HG03108 (cell line): ENCODE results near the gene TTLL12.

Source experiments
- ATAC-seq: cut with Tn5 transposase; IDR thresholded peaks from one replicate; pipeline ENCODE4 v1.9.1; 2021; ENCODE audit warnings: moderate library complexity; ENCODE audit not compliant: unreplicated experiment

The TTLL12 gene

DNA sequence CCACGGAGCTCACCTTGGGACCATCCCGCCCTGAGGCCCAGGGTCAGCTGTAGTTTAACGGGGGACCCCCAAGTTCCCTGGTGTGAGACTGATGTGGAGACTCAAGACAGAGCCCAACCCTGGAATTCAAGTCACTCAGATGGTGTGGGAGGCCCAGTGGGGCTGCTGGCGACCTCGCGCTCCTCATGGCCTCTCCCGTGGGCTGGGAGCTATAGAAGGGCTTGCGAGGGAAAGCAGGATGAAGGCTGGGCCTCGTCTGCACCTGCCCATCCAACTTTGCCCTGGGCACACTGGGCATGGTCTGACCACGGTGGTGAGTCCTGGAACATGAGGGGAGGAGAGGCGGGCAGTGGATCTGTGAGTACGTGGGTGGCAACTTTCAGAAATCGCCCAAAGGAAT lies 13.6 kb upstream of the TTLL12 start:
- ATAC-seq, result no peak

DNA sequence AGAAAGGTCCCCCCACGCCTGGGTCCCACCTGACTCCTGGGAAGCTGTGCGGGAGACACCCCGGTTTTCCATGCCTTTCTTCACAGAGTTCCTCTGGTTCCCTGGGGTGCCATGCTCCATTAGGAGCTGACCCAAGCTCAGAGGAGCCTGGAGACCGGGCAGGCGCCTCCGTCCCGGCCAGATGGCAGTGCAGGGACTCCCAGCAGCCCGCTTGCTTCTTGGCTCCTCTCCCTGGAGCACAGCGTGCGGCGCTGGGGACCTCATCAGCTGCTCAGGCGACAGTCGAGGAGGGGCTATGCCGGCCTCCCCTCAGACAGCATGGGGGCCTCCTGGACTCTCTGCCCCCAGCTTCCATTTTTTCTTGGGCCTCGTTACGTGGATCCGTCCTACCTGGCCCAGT lies 13.1 kb upstream of the TTLL12 start:
- no peak for ATAC-seq

DNA sequence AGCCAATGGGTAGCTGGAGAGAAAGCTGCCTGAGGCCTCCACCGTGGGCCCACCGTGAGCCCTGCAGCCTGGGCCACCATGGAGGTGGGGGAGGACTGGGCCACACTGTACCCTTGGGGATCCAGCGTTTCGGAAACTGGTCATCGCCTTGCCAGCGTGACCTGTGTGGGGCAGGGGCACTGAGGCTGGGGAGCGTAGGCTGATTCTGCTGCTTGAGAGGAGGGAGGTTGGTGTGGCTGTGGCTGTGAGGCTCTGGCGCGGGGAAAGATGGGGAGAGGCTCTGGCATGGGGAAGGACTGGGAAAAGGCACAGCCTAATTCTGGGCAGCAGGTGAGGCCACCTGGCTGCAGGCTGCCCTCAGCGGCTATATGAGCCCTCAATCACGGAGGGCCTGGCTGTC lies 12.6 kb upstream of the TTLL12 start:
- ATAC-seq, result no peak

DNA sequence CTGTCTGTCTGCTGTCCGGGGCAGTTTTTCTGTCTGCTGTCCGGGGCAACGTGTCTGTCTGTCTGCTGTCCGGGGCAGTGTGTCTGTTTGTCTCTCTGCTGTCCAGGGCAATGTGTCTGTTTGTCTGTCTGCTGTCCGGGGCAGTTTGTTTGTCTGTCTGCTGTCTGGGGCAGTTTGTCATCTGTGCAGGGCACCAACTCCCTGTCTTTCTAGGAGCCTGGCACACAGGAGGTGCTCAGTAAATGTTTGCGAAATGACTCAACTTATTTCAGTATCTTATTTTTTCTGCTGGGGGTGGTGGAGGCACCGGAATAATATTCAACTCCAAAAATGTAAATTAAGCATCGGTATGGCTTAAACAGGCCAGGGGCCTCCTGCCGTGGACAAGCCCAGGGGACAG lies 12.0 kb upstream of the TTLL12 start:
- ATAC-seq, result no peak

DNA sequence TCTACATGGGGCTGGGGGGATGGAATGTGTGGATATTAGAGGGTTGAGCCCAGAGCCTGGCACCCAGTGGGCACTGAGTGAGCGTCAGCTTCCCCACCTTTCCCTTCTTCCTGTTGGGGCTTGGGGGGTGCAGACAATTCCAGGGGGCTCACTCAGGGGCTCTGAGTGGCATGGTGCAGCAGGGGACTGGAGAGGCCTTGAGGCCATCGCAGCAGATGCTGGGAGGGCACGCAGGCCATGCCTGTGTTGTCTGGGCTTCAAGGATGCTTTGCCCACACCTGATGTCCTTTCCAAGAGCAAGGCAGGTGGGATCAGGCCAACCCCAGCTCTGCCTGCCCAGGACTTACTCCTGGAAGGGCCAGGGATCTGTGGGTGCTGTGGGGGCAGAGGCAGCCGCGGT lies 11.2 kb upstream of the TTLL12 start:
- no peak for ATAC-seq

DNA sequence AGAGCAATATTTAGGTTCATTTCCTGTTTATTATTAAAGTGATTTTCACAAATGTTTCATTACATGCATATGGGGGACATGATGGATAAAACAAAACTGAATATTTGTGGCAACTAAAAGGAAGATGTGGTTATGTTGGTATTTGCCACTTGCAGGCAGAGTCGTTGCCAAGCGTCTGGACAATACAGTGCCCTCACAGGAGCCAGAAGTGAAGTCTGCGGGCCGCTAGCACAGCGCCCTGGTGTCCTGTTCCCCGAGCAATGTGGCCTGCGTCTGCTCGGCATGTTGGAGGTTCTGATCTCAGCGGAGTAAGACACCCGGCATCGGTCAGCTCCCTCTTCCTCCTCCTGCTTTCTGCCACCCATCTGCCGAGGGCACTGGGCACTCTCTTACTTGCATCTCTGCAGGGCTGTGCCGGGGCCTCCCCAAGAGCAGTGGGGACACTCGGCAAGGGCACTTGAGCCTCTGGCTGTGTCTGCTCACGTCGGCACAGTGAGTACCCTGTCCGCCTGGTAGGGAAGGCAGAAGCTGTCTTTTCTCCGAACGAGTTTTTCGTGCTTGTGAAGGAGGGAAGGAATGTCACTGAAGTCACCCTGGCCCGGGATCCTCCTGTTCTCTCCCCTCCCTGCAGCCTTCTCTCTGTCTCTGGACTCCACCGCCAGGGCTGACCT lies 10.5 kb upstream of the TTLL12 start:
- no peak for ATAC-seq

DNA sequence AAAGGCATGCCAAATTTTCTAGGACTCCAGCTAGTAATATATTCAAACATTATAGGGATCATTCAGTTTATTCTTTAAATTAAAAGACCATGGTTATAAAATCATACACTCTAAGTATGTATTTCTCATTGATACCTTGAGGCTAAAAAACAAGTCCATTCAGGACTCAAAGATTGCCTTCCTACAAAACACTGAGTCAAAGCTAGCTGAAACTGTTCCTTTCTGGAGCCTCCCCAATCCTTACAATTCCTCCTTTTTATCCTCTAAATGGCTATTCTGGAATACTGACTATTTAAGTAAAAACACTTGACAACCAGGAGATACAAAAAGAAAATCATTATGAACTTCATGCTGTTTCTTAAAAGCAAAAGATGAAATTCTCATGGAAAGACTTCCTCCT lies 4.9 kb upstream of the TTLL12 start:
- no peak for ATAC-seq

DNA sequence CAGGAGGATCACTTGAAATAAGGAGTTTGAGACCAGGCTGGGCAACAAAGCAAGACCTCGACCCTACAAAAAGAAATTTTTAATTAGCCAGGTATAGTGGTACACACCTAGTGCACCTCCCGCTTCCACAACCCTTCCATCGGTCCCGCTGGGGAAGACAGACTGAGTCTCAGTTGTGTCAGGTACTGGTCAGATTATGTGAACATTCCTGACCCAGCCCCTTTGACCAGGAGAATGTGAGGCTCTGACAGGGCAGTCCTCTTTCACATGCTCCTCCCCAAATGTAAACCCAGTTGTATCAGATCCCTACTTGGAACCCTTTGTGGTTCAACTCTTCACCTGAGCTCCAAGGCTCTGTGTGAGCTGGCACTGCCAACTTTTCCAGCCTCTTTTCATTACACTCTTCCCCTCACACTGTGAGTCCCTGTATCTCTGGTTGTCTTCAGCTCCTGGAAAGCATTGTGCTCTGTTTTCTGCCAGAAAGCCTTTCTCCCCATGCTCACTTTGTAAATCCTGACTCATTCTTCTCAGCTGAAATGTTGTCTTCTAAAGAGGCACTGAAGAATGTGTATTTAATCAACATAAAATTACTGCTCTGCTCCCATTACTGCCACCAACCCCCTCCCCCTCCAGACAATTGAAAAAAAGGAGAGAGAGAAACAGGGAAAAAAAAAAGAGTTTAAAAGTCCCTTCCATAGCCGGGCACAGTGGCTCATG lies 2.1 kb upstream of the TTLL12 start:
- ATAC-seq, result no peak

DNA sequence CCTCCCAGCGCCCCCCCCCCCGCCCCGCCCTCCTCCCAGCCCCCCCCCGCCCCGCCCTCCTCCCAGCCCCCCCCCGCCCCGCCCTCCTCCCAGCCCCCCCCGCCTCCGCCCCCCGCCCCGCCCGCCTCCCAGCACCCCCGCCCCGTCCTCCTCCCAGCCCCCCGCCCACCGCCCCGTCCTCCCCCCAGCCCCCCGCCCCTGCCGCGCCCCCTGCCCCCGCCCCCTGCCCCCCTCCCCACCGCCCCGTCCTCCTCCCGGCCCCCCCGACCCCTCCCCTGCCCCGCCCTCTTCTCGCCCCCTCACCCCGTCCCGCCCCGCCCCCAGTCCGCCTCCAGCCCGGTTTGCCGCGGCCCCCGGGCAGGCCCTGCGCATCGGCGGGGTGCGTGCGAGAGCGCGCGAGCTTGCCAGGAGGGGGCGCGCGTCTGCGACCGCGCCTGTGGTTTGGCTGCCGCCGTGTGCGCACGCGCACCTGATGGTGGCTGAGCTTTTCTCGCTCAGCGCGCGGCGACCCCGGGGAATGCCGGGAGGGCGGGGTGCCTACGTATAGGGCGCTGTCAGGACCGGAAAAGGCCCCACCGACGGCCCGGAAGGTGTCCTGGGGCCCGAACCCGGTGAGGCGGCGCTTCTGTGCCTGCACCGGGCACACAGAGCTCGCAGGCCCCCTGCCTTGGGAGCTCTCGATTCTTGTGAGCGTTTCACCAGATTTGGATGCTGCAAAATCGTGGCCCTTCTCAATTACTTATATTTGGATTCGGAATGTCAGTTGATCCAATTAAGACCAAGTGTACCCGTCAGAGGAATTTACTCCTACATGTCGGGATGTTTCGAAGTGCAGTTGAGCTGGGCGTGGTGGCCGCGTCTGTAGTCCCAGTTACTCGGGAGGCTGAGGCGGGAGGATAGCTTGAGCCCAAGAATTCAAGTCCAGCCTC lies 501 bp upstream of the TTLL12 start:
- peak; percentile 84 for ATAC-seq

DNA sequence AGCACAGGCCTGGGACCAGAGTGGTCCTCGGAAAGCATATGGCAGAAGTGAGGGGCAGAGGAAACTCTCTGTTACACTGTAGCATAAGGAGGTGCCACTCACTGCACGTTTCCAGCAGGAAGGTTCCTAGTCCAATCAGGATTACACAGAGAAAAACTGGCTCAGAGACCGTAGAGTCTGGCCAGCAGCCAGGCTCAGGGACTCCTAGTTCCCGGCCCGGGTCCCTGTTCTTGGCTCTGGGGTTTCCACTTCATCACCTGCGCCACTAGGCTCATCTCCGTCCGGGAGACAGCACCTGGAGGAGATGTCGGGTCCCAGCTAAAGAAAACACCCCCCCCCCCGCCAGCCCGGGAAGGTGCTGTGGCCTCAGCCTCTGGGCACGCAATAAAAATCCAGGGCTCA lies 1.1 kb downstream of the TTLL12 start:
- ATAC-seq, result no peak

DNA sequence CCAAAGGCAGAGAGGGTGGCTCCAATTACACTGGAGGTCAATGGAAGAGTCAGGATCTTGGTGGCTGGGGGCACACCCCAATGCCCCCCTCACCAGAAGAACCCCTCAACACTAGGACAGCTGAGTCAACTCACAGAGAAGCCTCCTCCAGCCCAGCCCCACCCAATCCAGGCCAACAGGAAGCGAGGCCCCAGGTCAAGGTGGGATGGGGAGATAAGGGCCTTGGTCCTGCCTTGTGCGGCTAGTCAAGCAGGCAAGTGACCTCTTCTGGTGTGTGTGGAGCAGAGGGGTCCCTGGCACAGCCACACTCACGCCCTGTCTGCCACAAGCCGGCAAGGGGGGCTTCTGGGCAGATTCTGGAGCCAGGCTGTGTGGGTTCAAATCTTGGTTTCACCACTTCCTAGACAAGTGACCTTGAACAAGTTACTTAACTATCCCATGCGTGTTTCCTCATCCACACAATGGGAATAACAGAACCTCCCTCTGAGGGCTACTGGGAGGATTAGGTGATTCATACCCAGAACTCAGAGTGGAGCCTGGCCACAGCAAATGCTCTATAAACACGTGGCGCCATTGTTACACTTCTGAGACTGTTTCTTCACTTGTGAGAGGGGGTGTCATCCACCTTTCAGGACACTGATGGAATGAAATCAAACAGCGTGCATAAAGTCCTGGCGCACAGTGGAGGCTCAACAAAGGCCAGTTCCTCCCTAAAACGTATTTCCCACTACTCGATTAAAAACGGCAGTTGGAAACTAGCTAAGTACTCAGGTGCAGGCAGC lies 3.2 kb downstream of the TTLL12 start:
- ATAC-seq, result no peak

DNA sequence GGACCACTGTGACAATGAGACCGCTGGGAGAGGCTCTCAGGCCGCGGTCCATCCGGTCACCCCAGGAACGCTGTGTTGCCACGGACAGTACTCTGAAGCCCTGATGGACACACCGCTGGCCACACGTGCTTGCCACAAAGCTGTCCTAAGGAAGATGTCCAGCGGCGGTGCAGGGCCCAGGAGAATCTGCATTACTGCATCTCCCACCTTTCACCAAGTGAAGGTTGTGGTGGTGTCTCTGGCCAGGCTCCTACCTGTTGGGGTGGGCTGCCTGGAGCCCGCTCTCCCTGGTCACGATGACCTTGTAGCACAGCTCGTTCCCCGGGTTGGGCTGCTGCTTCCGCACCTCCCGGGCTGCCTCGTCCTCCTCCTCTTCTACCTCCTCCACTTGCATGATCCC lies 4.2 kb downstream of the TTLL12 start:
- ATAC-seq, result no peak

DNA sequence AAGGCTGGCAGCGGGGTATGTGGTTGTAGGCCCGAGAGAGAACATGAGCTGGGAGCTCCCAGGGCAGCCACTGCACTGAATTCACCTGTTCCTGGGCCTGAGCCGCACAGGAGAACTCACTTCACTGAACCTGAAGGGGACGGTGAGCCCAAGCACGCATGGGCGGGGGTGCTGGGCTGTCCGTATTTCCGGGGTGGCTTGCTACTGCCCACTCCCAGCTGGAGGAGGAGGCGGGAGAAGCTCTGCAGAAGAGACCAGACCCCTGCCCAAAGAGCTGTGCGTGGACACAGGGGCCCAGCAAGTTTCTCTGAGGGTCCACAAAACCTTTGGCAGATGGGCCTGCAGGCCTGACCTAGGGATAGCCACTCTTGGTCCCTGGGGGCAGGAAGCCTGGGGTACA lies 4.8 kb downstream of the TTLL12 start:
- no peak for ATAC-seq

DNA sequence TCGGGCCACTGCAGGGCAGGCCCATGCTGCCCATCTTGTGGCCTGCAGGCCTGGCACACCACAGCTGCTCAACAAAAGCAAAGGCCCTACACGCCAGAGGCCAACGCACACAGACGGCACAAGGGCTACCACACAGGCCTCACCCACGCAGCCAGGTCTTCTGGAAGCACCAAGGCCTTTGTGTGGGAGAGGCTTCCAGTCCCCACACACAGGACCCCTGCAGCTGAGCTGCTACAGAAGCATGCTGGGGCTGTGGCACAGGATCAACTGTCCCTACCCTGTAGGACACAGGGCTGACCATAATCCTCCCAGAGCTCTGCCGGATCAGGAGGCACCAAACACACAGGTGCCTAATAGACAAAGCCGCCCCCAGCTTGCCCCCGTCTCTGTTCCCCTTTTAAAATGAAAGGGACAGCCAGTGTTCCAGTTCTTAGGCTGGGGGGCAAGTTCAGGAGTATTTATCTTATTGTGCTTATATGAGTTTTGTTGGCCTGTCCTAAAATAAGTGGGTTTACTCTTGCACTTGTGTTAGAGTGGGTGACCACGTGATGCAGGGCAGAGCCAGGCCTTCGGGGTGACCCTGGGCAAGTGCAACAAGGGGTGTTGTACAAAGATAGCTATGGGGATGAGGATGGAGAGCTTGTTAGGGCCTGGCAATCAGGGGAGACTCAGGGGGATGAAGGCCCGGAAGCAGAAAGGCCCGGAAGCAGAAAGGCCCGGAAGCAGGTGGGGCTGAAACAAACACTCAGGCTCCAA lies 5.4 kb downstream of the TTLL12 start:
- no peak for ATAC-seq

DNA sequence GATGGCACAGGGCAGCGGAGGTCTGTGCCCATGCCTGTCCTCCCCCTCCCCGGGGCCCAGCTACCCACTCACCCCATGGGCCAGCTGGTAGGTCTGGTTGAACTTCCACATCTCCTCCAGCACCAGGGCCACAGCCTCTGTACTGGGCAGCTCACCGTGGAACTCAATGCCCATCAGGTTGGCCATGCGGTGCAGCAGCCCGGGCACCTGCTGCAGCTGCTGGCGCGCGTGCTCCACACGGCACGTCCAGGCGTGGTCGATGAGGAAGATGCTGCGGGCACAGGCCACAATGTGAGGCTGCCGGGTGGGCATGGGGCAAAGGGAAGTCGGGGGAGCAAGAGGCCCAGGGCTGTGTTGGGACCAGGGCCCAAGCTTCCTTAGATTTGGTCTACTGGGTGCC lies 6.3 kb downstream of the TTLL12 start:
- no peak for ATAC-seq

DNA sequence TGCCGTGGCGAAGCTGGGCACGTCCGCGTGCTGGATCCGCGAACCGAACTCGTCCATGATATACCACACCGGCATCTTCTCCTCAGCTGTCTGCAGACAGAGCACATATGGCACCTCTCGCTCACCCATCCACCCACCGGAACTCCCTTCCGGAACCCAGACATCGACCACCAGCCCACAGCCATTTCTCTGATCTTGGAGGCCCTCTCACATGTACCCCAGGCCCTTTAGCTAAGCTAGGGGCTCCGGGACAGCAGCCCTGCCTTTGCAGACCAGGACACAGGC lies 7.1 kb downstream of the TTLL12 start:
- ATAC-seq, result no peak

DNA sequence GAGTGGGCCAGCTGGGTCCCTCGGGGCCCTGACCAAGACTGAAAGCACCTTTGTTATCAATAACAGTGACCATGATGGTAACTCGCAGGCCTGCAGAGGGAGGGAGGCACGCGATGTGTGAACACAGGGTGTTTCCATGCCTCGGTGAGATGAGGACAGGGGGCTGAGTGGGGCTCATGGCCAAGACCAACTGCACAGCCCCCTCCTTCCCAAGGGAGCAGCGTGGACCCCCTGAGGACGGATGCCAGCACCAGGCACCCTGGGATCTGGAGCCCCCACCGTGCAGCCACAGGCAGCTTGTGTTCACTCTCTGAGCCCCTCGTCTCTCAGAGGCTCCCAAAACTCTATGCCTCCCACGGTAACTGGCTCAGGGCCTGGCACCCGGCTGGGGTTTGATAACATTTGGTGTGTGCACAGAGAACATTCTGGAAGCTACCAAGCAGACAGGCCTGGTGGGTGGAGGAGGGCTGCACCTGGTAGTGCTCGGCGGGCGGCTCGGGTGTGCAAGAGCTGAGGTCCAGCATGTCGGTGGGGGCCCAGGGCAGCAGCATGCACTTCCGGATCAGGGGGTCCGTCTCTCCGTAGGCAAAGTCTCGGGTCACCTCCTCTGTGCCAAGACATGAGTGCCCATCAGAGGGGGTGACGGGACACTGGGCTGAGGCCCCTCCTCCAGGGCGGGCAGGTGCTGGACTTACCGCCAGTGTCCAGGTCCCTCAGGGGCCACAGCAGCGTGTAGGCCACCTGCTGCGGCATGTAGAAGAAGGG lies 7.6 kb downstream of the TTLL12 start:
- no peak for ATAC-seq

DNA sequence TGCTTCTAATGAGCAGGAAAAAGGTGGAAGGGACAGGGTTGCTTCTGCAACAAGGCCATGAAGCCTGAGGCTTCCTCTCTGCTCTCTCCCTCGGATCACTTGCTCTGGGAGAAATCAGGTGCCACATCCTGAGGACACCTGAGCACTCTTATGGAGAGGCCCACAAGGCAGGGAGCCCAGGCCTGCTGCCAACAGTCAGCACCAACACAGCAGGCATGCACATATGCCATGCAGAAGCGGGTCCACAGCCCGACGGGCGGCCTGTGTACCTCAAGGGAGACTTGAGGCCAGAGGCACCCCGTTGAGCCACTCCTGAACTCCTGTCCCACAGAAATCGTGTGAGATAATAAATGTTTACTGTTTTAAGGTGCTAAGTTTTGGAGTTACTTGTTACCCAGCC lies 9.5 kb downstream of the TTLL12 start:
- ATAC-seq, result no peak

DNA sequence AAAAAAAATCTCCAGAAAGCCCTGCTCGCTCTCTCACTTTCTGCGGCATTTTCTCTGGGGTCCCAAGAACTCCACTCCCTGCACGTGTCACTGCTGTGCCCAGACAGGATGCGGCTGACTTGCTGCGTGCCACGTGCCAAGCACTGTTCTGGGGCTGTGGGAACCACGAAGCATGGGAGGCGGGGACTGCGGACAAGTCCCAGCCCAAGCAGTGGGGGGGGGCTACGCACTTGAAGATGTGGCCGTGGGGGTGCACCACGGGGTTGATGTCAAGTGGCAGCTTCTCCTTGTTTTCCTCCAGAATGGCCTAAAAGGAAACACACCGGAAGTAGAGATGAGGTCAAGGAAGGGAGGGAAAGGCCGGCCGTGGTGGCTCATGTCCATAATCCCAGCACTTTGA lies 10.8 kb downstream of the TTLL12 start:
- ATAC-seq, result no peak
